Neuronal stem cell (in vitro differentiated cells): Measurements from ENCODE around the gene MEF2C.

Source experiments
- DNase-seq: peaks from one replicate; pipeline ENCODE4 v3.0.0-alpha.2; 2013; ENCODE audit warnings: low spot score
- H2AFZ ChIP-seq: one replicate; pipeline ENCODE4 v1.6.1; 2013; ENCODE audit warnings: mild to moderate bottlenecking, low read length, inconsistent platforms
- H2AK5ac ChIP-seq: 2 replicates; pipeline ENCODE4 v1.6.1; 2013; ENCODE audit warnings: low read depth, mild to moderate bottlenecking, inconsistent platforms, low read length, moderate library complexity, mixed read lengths
- H2BK120ac ChIP-seq: 2 replicates; pipeline ENCODE4 v1.6.1; 2013; ENCODE audit warnings: low read depth, mild to moderate bottlenecking, inconsistent platforms, low read length, moderate library complexity, mixed read lengths
- H2BK12ac ChIP-seq: one replicate; pipeline ENCODE4 v1.6.1; 2013; ENCODE audit warnings: low read length, inconsistent platforms
- H2BK15ac ChIP-seq: 2 replicates; pipeline ENCODE4 v1.6.1; 2013; ENCODE audit warnings: mild to moderate bottlenecking, low read length, inconsistent platforms, mixed read lengths
- H2BK5ac ChIP-seq: one replicate; pipeline ENCODE4 v1.6.1; 2013; ENCODE audit warnings: inconsistent platforms, mild to moderate bottlenecking, low read length, moderate library complexity
- H3K14ac ChIP-seq: one replicate; pipeline ENCODE4 v1.6.1; 2013; ENCODE audit warnings: low read length, inconsistent platforms
- H3K18ac ChIP-seq: 2 replicates; pipeline ENCODE4 v1.6.1; 2013; ENCODE audit warnings: low read length, inconsistent platforms
- H3K23ac ChIP-seq: 2 replicates; pipeline ENCODE4 v1.6.1; 2013; ENCODE audit warnings: low read depth, mild to moderate bottlenecking, mixed read lengths, low read length, inconsistent platforms; ENCODE audit not compliant: poor library complexity
- H3K27ac ChIP-seq: replicated peaks from 3 replicates; pipeline ENCODE4 v1.5.1; 2013; ENCODE audit warnings: low read length, inconsistent platforms
- H3K27me3 ChIP-seq, 3 experiments: 2 replicates each; pipeline ENCODE4 v1.6.1; 2013; ENCODE audit warnings: low read length in 3 of 3, mild to moderate bottlenecking in 2 of 3, inconsistent platforms in 1 of 3, low read depth in 1 of 3, mixed read lengths in 1 of 3, moderate library complexity in 1 of 3; ENCODE audit not compliant: control insufficient read depth in 3 of 3, insufficient read depth in 3 of 3
- H3K36me3 ChIP-seq, 2 donors: replicated peaks in 1 of 2; 2 replicates each; pipeline ENCODE4 v1.6.1; 2013; ENCODE audit warnings: low read length in 2 of 2; ENCODE audit not compliant: control insufficient read depth in 2 of 2, insufficient read depth in 2 of 2
- H3K4ac ChIP-seq: 2 replicates; pipeline ENCODE4 v1.6.1; 2013; ENCODE audit warnings: inconsistent platforms, mild to moderate bottlenecking, low read length, moderate library complexity
- H3K4me1 ChIP-seq, 2 donors: 1 replicate in 1 of 2; 2 replicates in 1 of 2; pipeline ENCODE4 v1.6.1; 2013; ENCODE audit warnings: low read length in 2 of 2, low read depth in 1 of 2; ENCODE audit not compliant: control insufficient read depth in 2 of 2, insufficient read depth in 1 of 2
- H3K4me2 ChIP-seq: one replicate; pipeline ENCODE4 v1.6.1; 2013; ENCODE audit warnings: mild to moderate bottlenecking, low read length, inconsistent platforms; ENCODE audit not compliant: insufficient read depth, poor library complexity, severe bottlenecking
- H3K4me3 ChIP-seq, 2 donors: 2 replicates each; pipeline ENCODE4 v1.5.1; 2013; ENCODE audit warnings: low read length in 2 of 2, mild to moderate bottlenecking in 2 of 2, inconsistent platforms in 1 of 2, moderate library complexity in 1 of 2
- H3K79me1 ChIP-seq: one replicate; pipeline ENCODE4 v1.6.1; 2013; ENCODE audit warnings: low read depth, mild to moderate bottlenecking, inconsistent platforms, low read length, moderate library complexity
- H3K9ac ChIP-seq: one replicate; pipeline ENCODE4 v1.6.1; 2013; ENCODE audit warnings: mild to moderate bottlenecking, low read depth, low read length, inconsistent platforms; ENCODE audit not compliant: poor library complexity
- H3K9me3 ChIP-seq, 2 donors: replicated peaks in 1 of 2; 2 replicates each; pipeline versions ENCODE3 to v1.6.1; 2013; ENCODE audit warnings: low read length in 2 of 2, mild to moderate bottlenecking in 2 of 2, inconsistent platforms in 1 of 2, low read depth in 1 of 2, mixed read lengths in 1 of 2, moderate library complexity in 1 of 2; ENCODE audit not compliant: control insufficient read depth in 2 of 2, insufficient read depth in 1 of 2
- H4K8ac ChIP-seq: one replicate; pipeline ENCODE4 v1.6.1; 2013; ENCODE audit warnings: low read depth, mild to moderate bottlenecking, inconsistent platforms, low read length, moderate library complexity
- H4K91ac ChIP-seq: one replicate; pipeline ENCODE4 v1.6.1; 2013; ENCODE audit warnings: low read length, low read depth, mild to moderate bottlenecking, inconsistent platforms; ENCODE audit not compliant: poor library complexity
- WGBS, 2 donors: extraction: QIAGEN DNeasy Blood & Tissue Kit; methylation state at CpG; one replicate each; pipeline ENCODE4 v1.1.7; 2013; ENCODE audit warnings: missing lambda C conversion rate in 2 of 2, mixed read lengths in 1 of 2; ENCODE audit not compliant: insufficient read length in 2 of 2, insufficient replicate concordance in 1 of 2; ENCODE audit errors: extremely low coverage in 2 of 2; 5-methylcytosine and 5-hydroxymethylcytosine counted together

The MEF2C gene

GRCh38 chr5:88824892-88825583 is 57.9 kb downstream of the MEF2C start:
- H4K91ac ChIP-seq, result no peak overlapping the region
- H3K27me3 ChIP-seq, result no peaks in the 10 kb centered on the region
- H3K79me1 ChIP-seq, result no peaks in the 10 kb centered on the region
- H3K14ac ChIP-seq, result no peak overlapping the region
- no peak overlapping the region for H3K23ac ChIP-seq
- H2BK12ac ChIP-seq, result no peak overlapping the region
- H3K9ac ChIP-seq, result no peak overlapping the region
- no peak overlapping the region for H3K27ac ChIP-seq
- no CpG with 5 or more reads among the region's 5 CpGs for WGBS, 2 donors
- H2BK15ac ChIP-seq, result no peak overlapping the region
- H3K4me1 ChIP-seq, result peaks cover 0 to 3% of the 10 kb centered on the region in 2 donors
- no peak overlapping the region for H3K4ac ChIP-seq
- no peaks in the 10 kb centered on the region for H3K36me3 ChIP-seq
- H3K18ac ChIP-seq, result no peak overlapping the region
- H2AFZ ChIP-seq, result no peak overlapping the region
- no peak for DNase-seq
- no peak overlapping the region for H4K8ac ChIP-seq
- H3K9me3 ChIP-seq, result no peaks in the 10 kb centered on the region
- no peak overlapping the region for H2BK5ac ChIP-seq
- no peak overlapping the region for H3K4me2 ChIP-seq
- H3K4me3 ChIP-seq, result no peak overlapping the region
- H2BK120ac ChIP-seq, result no peak overlapping the region
- H2AK5ac ChIP-seq, result no peak overlapping the region

- Histone ChIP-seq H3K4me1 (peaks cover 0 to 3% of the 10 kb centered on the region in 2 donors), H2AFZ (no peak overlapping the region), H3K4me2 (no peak overlapping the region), H3K79me1 (no peaks in the 10 kb centered on the region), H2BK120ac (no peak overlapping the region), H3K4ac (no peak overlapping the region), H3K9ac (no peak overlapping the region), H3K23ac (no peak overlapping the region), H4K91ac (no peak overlapping the region), H3K27ac (no peak overlapping the region), H2AK5ac (no peak overlapping the region), H3K27me3 (no peaks in the 10 kb centered on the region), H4K8ac (no peak overlapping the region), H2BK15ac (no peak overlapping the region), H3K18ac (no peak overlapping the region), H2BK5ac (no peak overlapping the region), H3K4me3 (no peak overlapping the region), H3K14ac (no peak overlapping the region), H3K9me3 (no peaks in the 10 kb centered on the region), H3K36me3 (no peaks in the 10 kb centered on the region), H2BK12ac (no peak overlapping the region)
- no CpG with 5 or more reads among the region's 4 CpGs for WGBS, 2 donors
- DNase-seq, result no peak
Observed at GRCh38 chr5:88824141-88824540, 58.8 kb downstream of the MEF2C start.

- Histone ChIP-seq H2BK5ac (no peak overlapping the region), H3K18ac (no peak overlapping the region), H4K8ac (no peak overlapping the region), H3K36me3 (no peaks in the 10 kb centered on the region), H3K27me3 (no peaks in the 10 kb centered on the region), H2BK15ac (no peak overlapping the region), H2BK120ac (no peak overlapping the region), H2AK5ac (no peak overlapping the region), H3K27ac (no peak overlapping the region), H3K9me3 (no peaks in the 10 kb centered on the region), H3K4me3 (no peak overlapping the region), H3K4me2 (no peak overlapping the region), H3K14ac (no peak overlapping the region), H3K4me1 (peaks cover 0 to 3% of the 10 kb centered on the region in 2 donors), H3K79me1 (no peaks in the 10 kb centered on the region), H4K91ac (no peak overlapping the region), H3K9ac (no peak overlapping the region), H2BK12ac (no peak overlapping the region), H3K23ac (no peak overlapping the region), H3K4ac (no peak overlapping the region), H2AFZ (no peak overlapping the region)
- DNase-seq, result no peak
- WGBS, 2 donors, result no CpG with 5 or more reads among the region's 1 CpG
Observed at GRCh38 chr5:88823201-88823600, 59.8 kb downstream of the MEF2C start.

GRCh38 chr5:88821161-88821560 is 61.8 kb downstream of the MEF2C start:
- Histone ChIP-seq H3K23ac (no peak overlapping the region), H3K27ac (no peak overlapping the region), H2BK120ac (no peak overlapping the region), H3K9ac (no peak overlapping the region), H2BK12ac (no peak overlapping the region), H3K36me3 (no peaks in the 10 kb centered on the region), H3K27me3 (no peaks in the 10 kb centered on the region), H2AK5ac (no peak overlapping the region), H3K4ac (no peak overlapping the region), H3K14ac (no peak overlapping the region), H2BK15ac (no peak overlapping the region), H2BK5ac (no peak overlapping the region), H3K79me1 (no peaks in the 10 kb centered on the region), H3K18ac (no peak overlapping the region), H3K4me1 (no peaks in the 10 kb centered on the region), H3K9me3 (no peaks in the 10 kb centered on the region), H3K4me2 (no peak overlapping the region), H2AFZ (no peak overlapping the region), H4K91ac (no peak overlapping the region), H3K4me3 (no peak overlapping the region), H4K8ac (no peak overlapping the region)
- no CpG with 5 or more reads among the region's 4 CpGs for WGBS, 2 donors
- no peak for DNase-seq
